CD4-positive, alpha-beta T cell treated with Interferon alpha-2 for 1 hour (primary cell): ENCODE measurements around the gene PLA1A.
"Not testable (repeated sequence)": the region's sequence is repeated elsewhere in the genome, so short reads cannot be mapped to it uniquely, and the experiment has no call there.

Experiments
- DNase-seq, 2 donors: peaks; one replicate each; pipeline ENCODE4 v3.0.0-alpha.2; 2020 to 2022

The PLA1A gene, protein sequence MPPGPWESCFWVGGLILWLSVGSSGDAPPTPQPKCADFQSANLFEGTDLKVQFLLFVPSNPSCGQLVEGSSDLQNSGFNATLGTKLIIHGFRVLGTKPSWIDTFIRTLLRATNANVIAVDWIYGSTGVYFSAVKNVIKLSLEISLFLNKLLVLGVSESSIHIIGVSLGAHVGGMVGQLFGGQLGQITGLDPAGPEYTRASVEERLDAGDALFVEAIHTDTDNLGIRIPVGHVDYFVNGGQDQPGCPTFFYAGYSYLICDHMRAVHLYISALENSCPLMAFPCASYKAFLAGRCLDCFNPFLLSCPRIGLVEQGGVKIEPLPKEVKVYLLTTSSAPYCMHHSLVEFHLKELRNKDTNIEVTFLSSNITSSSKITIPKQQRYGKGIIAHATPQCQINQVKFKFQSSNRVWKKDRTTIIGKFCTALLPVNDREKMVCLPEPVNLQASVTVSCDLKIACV

DNA sequence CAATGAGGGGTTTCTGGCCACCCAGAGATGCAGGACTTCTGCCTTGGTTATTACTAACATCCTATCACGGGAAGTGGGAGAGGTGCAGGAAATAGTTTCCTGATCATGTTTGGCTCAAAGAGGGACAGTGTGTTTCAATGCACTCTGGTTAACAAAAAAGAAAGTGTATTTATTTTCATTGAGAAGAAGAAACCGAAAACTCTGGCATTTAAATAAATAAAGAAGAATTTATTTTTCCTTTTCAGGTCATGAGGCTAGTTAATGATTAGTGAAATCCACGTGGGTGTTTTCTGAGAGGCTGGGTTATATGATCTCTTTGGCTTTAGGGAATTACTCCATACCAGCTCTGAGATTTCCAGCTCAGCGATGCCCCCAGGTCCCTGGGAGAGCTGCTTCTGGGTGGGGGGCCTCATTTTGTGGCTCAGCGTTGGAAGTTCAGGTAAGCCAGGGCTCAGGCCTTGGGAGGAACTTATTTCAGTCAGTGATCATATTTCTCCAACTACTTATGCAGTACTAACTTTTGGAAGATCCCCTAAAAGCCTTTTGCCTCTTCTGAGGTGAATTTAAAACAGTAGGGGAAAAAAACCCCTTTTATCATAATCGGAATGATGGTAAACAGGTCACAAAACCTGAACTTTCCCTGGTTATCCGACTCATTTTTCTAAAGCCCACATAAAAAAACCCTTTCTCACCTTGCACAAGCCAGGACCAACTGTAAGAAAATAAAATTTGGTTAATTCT, at the start of gene PLA1A:
Gene PLA1A, plus strand, starts transcription at position 338 of the 741 bp plus-strand sequence. Its CDS starts 29 bp downstream, at position 367.
- DNase-seq: no peak

DNA sequence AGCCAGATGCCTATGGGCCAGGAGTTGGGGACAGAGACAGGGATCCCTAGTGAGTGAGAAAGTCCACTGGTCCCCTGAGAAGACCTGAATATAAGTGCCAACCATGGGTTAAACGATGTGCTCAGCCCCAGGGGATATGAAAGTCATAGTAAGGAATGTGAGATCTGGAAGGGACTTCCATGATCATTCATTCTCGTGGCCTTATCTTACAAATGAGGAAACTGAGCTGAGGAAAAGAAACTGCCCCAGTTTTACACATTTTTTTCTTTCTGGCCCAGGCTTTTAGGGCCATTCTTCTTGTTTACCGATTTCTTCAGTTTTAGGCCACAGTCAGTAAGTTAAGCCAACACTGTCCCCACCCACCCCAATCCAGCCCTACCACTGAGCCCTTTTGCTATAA, 49.3 kb upstream of the PLA1A start:
- DNase-seq: no peak

DNA sequence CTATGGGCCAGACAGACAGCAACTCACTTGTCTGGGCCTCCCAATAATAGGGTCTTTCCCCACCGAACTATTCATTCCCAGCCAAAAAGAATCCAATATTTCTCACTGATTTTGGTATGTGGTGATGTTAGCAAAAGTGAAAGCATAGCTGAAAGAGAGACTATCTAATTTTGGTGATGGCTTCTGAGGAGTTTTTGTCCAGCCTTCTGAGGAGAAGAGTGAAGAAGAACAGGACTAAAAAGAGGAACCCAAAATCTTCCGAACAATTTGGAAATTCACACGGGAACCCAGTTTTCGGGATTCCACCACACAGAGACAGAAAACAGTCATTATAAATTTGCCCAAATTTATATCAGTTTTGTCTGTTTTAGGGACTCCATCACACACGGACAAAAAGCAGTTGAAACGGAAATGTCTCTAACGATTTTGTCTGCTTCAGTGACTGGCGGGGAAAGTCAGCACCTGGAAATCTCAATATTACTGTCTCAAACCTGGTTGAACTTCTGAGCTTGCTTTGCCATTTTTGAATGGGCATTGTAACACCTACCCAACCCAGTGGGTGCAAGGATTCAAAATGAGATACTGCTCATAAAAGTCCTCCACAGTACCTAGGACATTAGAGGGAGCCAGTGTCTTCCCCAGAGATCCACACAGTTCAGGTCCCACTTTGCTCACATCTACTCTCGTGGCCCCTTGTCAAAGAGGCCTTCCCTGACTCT, 47.3 kb upstream of the PLA1A start:
- no peak for DNase-seq

DNA sequence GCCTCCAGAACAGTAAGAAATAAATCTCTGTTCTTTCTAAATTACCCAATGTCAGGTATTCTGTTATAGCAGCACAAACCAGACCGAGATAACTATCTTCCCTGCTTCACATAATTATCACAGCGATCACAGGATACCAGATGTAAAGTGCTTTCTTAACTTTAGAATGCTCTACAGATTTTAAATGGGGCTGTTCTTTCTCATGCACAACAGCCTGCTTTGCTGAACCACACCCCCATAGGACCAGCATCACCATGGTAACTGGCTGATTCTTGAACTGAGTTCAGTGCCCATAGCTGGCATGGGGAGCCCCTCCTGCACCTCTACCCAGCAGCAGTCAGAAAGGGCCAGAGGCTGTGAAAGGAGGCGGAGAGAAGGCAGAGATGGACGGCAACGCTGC, 46.1 kb upstream of the PLA1A start:
- no peak for DNase-seq

DNA sequence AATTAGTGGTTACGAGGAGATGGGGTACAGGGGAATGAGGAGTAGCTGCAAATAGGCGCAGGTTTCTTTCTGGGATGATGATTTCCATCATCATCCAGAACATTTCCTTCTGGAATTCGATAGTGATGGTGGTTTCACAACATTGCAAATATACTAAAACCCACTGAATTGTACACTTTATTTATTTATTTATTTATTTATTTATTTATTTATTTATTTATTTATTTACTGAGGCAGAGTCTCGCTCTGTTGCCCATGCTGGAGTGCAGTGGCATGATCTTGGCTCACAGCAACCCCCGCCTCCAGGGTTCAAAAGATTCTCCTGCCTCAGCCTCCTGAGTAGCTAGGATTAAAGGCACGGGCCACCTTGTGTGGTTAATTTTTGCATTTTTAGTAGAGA, 44.8 kb upstream of the PLA1A start:
- DNase-seq: not testable (repeated sequence)

DNA sequence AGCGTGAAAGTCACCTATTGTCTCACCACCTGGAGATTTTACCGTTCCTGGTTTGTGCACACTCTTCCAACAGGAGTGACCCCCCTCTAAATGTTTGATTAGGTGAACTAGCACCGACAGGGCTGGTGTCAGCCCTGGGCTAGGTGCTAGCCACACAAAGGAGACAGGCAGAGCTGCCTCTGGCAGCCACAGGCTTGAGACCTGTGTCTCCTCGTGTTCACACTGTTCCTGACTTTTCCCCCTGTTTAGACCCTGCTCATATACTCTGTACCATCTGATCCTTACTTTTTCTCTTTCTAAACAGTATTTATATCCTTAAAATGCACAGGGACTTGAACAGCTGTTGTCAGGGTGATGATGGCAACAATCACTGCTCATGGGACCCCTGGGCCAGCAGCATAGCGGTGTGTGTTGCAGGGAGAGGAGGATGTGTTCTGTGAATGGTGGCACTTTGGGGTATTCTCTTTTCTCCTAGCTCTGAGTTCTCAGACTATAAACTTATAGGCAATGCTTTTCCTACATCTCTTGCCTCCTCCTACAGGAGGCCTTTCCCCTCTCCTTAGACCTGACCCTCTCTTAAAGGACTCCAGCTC, 43.8 kb upstream of the PLA1A start:
- no peak for DNase-seq

DNA sequence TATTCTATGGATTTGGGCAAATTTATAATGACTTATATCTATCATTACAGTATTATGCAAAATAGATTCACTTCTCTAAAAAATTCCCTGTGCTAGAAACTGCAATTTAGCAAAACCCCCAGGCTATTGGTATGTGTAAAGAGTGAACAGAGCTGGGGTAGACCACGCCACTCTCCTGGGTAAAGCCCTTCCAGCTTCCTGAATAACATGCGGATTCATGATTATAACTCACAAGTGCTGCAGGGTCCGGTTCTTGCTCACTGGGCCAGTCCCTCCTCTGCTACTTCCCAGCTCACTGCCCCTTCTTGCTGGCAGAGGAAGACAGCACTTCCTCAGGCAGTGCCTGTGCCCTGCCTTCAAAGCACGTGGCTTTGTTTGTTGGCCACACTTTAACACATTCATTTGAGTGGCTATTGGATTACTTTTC, 42.4 kb upstream of the PLA1A start:
- DNase-seq: peak in 1 of 2 donors; percentile 50

DNA sequence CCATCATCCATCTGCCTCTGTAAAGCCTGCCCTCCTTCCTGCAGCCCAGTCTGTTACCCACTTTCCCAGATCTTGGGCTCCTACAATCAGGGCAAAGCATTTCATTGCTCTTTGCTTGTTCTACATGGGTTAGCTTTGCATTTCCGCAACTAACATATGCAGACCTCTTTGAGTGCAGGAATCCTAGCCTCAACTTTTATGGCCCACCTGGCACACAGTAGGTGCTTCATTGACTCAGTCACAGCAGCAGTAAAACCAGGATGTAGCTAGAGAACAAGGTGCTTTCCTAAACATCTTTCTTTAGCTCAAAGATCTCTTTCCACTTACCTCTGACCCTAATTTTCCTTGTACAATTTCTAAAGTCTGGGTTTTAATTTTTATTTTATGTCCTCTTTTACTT, 41.8 kb upstream of the PLA1A start:
- DNase-seq: no peak

DNA sequence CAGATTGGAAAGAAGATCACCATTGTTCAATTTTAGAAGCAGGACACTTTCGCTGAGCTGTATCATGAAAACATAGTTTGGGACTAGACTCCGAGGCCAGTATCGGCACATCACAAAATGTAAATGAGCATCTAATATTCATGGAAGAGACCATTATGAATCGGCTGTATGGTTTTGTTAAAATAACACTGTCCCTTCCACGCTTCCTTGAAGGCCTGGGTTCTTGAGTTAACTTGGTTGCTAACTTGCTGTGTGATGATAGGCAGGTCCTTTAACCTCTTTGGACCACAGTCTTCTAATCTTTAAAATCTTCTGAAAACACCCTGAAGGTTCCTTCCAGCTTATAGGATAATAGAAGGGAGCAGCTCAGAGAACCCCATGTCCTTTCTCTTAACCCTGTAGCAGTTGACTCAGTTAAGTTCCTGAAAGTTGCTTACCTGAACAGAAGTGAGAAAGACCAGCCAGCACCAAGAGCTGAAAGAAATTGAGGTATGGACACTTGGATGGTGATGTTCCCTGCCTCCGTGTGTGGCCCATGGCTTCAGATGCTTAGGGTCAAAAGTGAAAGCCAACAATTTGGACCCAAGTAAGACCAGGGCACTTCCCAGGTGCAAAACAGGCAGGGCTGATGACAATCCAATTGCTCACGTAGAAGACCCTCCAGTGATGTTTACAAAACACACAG, 40.4 kb upstream of the PLA1A start:
- DNase-seq: no peak

DNA sequence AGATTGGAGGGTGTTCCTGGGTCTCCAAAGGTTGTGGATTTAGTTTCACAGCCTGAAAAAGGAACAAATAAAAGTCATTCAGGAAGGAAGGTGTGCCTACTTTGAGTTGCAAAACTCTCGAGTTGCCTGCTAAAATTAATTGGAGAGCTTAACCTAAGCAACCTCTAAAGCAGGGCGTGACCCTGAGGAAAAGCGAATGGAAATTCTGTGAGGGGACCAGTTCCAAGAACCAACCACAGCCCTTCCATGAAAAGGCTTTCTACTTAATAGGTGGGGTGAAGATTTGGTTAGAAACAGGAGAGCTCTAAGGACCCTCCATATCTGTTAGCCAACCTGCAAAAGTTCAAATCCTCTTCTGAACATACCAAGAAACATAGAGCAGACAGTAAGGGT, 39.8 kb upstream of the PLA1A start:
- no peak for DNase-seq

DNA sequence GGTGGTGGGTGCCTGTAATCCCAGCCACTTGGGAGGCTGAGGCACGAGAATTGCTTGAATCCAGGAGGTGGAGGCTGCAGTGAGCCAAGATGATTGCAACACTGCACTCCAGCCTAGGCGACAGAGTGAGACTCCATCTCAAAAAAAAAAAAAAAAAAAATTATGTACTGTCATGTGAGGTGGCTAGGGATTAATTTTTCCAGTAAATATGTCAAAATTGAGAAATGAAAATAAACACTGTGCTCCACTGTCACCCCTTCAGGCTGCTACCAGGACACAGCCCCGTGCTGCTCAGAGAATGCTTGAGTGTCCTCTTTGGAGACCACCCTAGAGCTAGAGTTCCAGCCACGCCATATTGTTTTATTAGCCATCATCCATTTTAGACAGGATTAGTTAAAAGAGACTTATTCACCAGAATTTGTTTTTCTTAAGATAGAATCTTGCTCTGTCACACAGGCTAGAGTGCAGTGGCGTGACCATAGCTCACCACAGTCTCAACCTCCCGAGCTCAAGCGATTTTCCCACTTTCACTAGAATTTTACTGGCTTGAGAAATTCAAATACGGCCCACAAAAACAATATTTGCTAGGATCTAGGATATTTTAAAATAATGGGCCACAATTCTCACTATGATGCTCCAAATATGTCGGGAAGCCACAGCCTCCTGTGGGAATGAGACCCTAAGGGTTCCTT, 38.9 kb upstream of the PLA1A start:
- DNase-seq: no peak

DNA sequence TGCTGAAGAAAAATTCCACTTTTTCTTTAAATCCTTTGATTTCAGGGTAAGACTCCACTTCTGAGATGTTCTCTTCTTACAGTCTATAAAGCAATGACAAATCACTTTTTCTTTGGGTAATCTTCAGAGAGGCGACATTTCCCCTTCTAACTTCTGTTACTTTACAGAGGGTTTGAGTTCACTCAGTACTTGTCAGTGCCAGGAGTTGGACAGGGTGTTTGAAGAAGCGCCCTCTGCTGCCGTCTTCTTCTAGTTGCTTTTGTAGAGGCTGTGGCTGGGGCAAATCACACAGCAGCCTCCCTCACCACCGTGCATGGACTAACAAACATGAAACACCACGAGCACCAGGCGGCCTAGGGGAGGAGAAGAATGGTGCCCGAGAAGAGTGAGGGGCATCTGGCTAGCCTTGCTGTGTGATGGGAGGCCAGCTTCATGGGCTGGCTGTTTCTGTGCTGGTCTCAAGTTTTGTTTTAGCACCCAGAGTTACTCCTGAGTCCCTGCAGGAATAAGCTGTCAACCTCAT, 38.2 kb upstream of the PLA1A start, which contains the start of gene CD80:
Gene CD80, minus strand, starts transcription at position 174 of the 523 bp plus-strand sequence. CDS start 1,886 bp downstream, outside the sequence.
- peak; percentile 69 to 78 for DNase-seq

DNA sequence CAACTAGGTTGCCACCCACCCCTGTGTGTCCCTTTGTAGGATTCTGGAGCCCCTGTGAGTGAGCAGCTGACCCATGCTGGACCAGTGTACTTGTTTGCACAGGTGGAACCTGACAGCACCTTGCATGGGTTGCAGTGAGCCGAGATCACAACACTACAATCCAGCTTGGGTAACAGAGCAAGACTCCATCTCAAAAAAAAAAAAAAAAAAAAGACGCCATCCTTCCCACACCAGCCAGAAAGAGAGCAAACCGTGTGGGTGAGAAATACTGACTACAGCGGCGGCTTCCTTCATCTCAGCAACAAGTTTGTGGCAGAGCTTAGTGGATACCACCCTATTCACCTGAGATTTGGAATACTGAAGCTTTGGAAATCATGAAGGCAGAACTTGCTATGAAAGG, 37.5 kb upstream of the PLA1A start:
- DNase-seq: no peak

DNA sequence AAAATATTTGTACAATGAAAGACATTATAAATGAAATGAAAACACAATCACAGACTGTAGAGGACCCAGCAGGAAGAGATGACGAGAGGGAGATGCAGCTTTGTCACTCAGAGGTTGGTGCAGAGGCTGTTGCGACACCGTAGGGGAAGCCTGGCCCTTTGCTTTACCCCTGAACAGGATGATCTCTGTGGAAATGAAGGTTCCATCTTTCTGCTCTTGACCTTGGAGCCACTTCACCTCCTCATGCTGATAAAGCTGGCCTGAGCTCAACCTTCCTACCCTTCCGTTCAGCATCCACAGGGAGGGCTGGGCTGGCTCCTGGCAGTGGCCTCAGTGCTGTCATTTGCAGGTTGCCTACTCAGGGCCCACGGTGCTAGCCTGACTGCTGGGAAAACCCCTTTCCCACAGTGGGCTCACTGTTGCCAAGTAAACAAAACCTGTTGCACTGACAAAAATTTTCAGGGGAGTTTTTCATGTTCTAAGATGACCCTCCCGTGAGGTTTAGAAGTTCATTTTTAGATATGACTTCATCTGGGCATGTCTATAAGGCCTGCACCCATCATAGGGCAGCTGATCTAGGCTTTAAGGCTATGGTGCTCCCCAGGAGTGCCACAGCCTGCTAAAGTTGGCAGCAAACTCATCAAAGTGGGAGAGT, 35.3 kb upstream of the PLA1A start:
- peak; percentile 66 to 75 for DNase-seq

DNA sequence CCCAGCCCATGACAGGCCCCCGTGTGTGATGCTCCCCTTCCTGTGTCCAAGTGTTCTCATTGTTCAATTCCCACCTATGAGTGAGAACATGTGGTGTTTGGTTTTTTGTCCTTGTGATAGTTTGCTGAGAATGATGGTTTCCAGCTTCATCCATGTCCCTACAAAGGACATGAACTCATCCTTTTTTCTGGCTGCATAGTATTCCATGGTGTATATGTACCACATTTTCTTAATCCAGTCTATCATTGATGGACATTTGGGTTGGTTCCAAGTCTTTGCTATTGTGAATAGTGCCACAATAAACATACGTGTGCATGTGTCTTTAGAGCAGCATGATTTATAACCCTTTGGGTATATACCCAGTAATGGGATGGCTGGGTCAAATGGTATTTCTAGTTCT, 34.4 kb upstream of the PLA1A start:
- not testable (repeated sequence) for DNase-seq

DNA sequence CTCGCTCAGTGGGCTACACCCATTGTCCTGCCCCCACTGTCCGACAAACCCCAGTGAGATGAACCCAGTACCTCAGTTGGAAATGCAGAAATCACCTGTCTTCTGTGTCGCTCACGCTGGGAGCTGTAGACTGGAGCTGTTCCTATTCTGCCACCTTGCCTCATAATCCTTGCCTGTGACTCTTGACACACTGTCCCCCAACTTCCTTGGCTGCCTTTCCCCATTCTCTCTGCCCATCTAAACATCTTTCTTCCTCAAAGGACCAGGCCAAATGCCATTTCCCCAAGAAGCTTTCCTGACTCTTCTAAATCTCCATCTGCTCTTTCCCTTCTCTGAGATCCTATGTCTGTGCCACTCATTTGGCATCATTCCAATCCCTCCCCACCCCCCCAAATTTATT, 28.5 kb upstream of the PLA1A start:
- DNase-seq: no peak

DNA sequence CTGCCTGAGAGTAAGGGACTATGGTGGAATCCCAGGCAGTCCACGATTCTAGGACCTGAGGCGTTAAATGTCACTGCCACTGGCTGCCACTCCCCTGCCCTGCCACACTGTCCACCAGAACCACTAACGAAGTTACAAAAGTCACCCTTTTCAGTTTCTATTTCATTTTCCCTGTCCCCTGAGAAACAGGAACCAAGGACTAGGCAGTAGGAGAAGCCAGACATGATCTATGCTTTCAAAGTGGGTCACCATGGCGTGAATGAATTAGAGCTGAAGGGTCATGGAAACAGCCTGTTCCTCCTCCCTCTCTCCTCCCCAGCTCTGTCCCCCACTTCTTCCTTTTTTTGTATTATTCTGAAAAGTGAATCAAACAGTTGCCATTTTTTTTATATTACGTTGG, 27.5 kb upstream of the PLA1A start:
- peak; percentile 35 to 57 for DNase-seq

DNA sequence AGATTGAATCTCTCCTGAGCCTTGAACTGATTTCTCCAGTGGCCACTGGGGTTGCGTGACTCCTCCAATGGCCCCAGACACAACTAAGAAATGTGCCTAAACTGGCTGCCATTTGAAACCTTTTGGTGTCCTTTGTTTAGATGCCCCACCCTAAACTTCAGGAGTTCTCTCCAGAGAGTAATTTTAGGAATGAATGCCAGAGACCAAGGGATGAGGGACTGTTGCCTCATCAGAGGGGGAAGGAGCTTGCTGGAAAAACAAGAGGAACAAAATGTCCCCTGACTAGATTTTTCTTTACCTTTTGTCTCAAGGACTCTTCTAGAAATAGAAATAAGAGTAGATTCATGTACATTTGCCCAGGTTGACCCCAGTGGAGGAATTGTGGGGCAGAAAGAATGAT, 26.5 kb upstream of the PLA1A start:
- DNase-seq: no peak

DNA sequence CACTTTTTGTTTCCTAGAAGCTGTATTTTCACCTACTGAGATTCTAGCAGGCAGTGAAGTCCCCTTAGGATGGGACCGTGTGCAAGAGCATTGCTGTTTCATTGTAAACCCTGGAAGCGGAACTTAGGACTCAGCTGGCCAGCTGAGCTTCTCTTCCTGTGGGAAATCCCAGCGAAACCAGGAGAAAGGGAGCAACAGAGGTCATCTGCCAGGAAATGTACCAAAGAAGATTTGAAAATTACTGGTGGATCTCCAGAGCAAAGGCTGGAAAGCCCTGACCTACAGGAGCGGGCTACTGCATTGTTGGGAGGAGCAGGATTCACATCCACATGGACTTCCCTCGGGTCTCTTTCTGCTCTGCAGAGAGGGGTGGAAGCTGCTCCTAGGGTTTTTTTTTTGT, 26.0 kb upstream of the PLA1A start:
- DNase-seq: no peak

DNA sequence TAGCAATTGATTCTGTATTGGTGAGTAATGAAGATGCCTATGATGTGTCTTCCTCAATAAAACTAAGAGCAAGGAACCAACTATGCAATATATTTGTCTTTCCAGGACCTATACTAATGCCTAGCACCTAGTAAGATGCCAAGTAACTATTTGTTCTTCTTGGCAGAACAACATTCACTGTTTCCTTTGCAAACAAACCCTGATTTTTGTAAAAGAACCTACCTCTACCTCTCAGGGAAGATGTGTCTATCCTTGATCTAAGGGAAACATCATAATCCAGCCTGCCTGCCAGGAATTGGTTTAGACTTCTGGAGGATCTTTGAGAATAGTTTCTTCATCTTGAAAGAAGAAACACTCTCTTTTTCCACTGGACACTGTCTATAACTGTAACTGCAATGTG, 22.2 kb upstream of the PLA1A start:
- DNase-seq: no peak
